Measurements from ENCODE around the gene KLHL2. TPM values are rescaled to one million over a fixed set of nuclear protein-coding genes. Genes with fewer than 3 reads are reported as not detected.

Gene KLHL2
- total RNA-seq, 1 experiment from 2014 or later = 23.7 TPM

- no peak overlapping the region for H3K27ac ChIP-seq (ENCODE audit: low read depth, low read length, poor library complexity, severe bottlenecking)
- H3K27me3 ChIP-seq (replicated peaks; ENCODE audit: insufficient read depth, low read depth, low read length, poor library complexity) = no peaks in the 10 kb centered on the region
- H3K36me3 ChIP-seq (ENCODE audit: insufficient read depth, low read length, poor library complexity, severe bottlenecking) = peaks cover 64% of the 10 kb centered on the region
- CTCF ChIA-PET = no interaction called here
- DNase-seq (ENCODE audit: low spot score) = peak; percentile 12
- BruUV-seq (replicated peaks) = no TSS peak
- peak overlapping the region; percentile 71 for H3K4me3 ChIP-seq (ENCODE audit: low read depth, low read length, poor library complexity, severe bottlenecking)
- intact Hi-C loops (cut with micrococcal nuclease; ENCODE audit: unreplicated experiment) = loop anchor here (5.0 kb wide), 1 partner anchor 131 kb away; no protein-coding TSS in a partner anchor
- TF ChIP-seq CTCF (conservative IDR thresholded peaks at IDR 0.05; ENCODE audit: low read depth, low read length) (no peak; the same call in 1 of the 2 replicates), EZH2 (IDR thresholded peaks at IDR 0.05; ENCODE audit: borderline replicate concordance, low read depth, low read length, poor library complexity, severe bottlenecking) (no peak)
- POLR2A ChIA-PET (ENCODE audit: low non-redundant PET) = interaction anchor here (0.6 kb wide), 1 partner anchor 696 kb away, joined by 5 read pairs; no protein-coding TSS in a partner anchor
- peaks cover 40% of the 10 kb centered on the region for H3K4me1 ChIP-seq (ENCODE audit: insufficient read depth, low read length, poor library complexity, severe bottlenecking)
- H3K9me3 ChIP-seq (ENCODE audit: low read depth, low read length, poor library complexity, severe bottlenecking) = no peaks in the 10 kb centered on the region
Observed at GRCh38 chr4:165331359-165331758, 124.0 kb downstream of the KLHL2 start.

GRCh38 chr4:165331823-165332222 lies 124.5 kb downstream of the KLHL2 start:
- H3K36me3 ChIP-seq (ENCODE audit: insufficient read depth, low read length, poor library complexity, severe bottlenecking) = peaks cover 69% of the 10 kb centered on the region
- H3K4me3 ChIP-seq (ENCODE audit: low read depth, low read length, poor library complexity, severe bottlenecking) = peak overlapping the region; percentile 71
- no peak for DNase-seq (ENCODE audit: low spot score)
- ChIA-PET POLR2A (ENCODE audit: low non-redundant PET) (interaction anchor here (0.6 kb wide), 1 partner anchor 695 kb away, joined by 5 read pairs; no protein-coding TSS in a partner anchor), CTCF (no interaction called here)
- H3K9me3 ChIP-seq (ENCODE audit: low read depth, low read length, poor library complexity, severe bottlenecking) = no peaks in the 10 kb centered on the region
- no peak overlapping the region for H3K27ac ChIP-seq (ENCODE audit: low read depth, low read length, poor library complexity, severe bottlenecking)
- H3K27me3 ChIP-seq (replicated peaks; ENCODE audit: insufficient read depth, low read depth, low read length, poor library complexity) = no peaks in the 10 kb centered on the region
- intact Hi-C loops (cut with micrococcal nuclease; ENCODE audit: unreplicated experiment) = loop anchor here (5.0 kb wide), 1 partner anchor 130 kb away; no protein-coding TSS in a partner anchor
- no peak for TF ChIP-seq EZH2 (IDR thresholded peaks at IDR 0.05; ENCODE audit: borderline replicate concordance, low read depth, low read length, poor library complexity, severe bottlenecking)
- TF ChIP-seq CTCF (conservative IDR thresholded peaks at IDR 0.05; ENCODE audit: low read depth, low read length) = no peak
- peaks cover 38% of the 10 kb centered on the region for H3K4me1 ChIP-seq (ENCODE audit: insufficient read depth, low read length, poor library complexity, severe bottlenecking)
- no TSS peak for BruUV-seq (replicated peaks)

GRCh38 chr4:165332502-165332901 lies 125.1 kb downstream of the KLHL2 start:
- no peaks in the 10 kb centered on the region for H3K9me3 ChIP-seq (ENCODE audit: low read depth, low read length, poor library complexity, severe bottlenecking)
- intact Hi-C loops (cut with micrococcal nuclease; ENCODE audit: unreplicated experiment) = loop anchor here (5.0 kb wide), 1 partner anchor 130 kb away; no protein-coding TSS in a partner anchor
- H3K4me3 ChIP-seq (ENCODE audit: low read depth, low read length, poor library complexity, severe bottlenecking) = peak overlapping the region; percentile 71
- ChIA-PET POLR2A (ENCODE audit: low non-redundant PET) (no interaction called here), CTCF (no interaction called here)
- peaks cover 40% of the 10 kb centered on the region for H3K4me1 ChIP-seq (ENCODE audit: insufficient read depth, low read length, poor library complexity, severe bottlenecking)
- peaks cover 76% of the 10 kb centered on the region for H3K36me3 ChIP-seq (ENCODE audit: insufficient read depth, low read length, poor library complexity, severe bottlenecking)
- H3K27me3 ChIP-seq (replicated peaks; ENCODE audit: insufficient read depth, low read depth, low read length, poor library complexity) = no peaks in the 10 kb centered on the region
- no TSS peak for BruUV-seq (replicated peaks)
- DNase-seq (ENCODE audit: low spot score) = no peak
- no peak overlapping the region for H3K27ac ChIP-seq (ENCODE audit: low read depth, low read length, poor library complexity, severe bottlenecking)
- no peak for TF ChIP-seq CTCF (conservative IDR thresholded peaks at IDR 0.05; ENCODE audit: low read depth, low read length)
- no peak for TF ChIP-seq EZH2 (IDR thresholded peaks at IDR 0.05; ENCODE audit: borderline replicate concordance, low read depth, low read length, poor library complexity, severe bottlenecking)
